KOPT-K1 (cell line): Measurements from ENCODE around the gene MED25.

ENCODE experiments used
- H3K27ac ChIP-seq: fragments of 200-600 bp; sonication (generic); 2 replicates; pipeline ENCODE4 v1.5.1; 2016; ENCODE audit warnings: antibody characterized with exemption, mild to moderate bottlenecking, low read depth, low read length; ENCODE audit not compliant: poor library complexity, severe bottlenecking
- H3K36me3 ChIP-seq: fragments of 200-600 bp; sonication (generic); 2 replicates; pipeline ENCODE4 v1.5.1; 2017; ENCODE audit warnings: antibody characterized with exemption, mild to moderate bottlenecking, low read length, moderate library complexity; ENCODE audit not compliant: insufficient read depth
- H3K9me3 ChIP-seq: fragments of 200-600 bp; sonication (generic); 2 replicates; pipeline ENCODE4 v1.5.1; 2017; ENCODE audit warnings: antibody characterized with exemption, low read length, mild to moderate bottlenecking; ENCODE audit not compliant: insufficient read depth, poor library complexity, severe bottlenecking

The MED25 gene

GRCh38 chr19:49805822-49806619 lies 12.1 kb upstream of the MED25 start:
- H3K27ac ChIP-seq = no peak overlapping the region
- no peaks in the 10 kb centered on the region for H3K9me3 ChIP-seq
- H3K36me3 ChIP-seq = peaks cover 74% of the 10 kb centered on the region

- no peaks in the 10 kb centered on the region for H3K9me3 ChIP-seq
- H3K36me3 ChIP-seq = peaks cover 70% of the 10 kb centered on the region
- no peak overlapping the region for H3K27ac ChIP-seq
Measured at GRCh38 chr19:49806620-49806959, 11.5 kb upstream of the MED25 start.

GRCh38 chr19:49807058-49807903 lies 10.8 kb upstream of the MED25 start:
- Histone ChIP-seq H3K36me3 (peaks cover 63% of the 10 kb centered on the region), H3K9me3 (no peaks in the 10 kb centered on the region), H3K27ac (peak overlapping the region; percentile 38)

DNA sequence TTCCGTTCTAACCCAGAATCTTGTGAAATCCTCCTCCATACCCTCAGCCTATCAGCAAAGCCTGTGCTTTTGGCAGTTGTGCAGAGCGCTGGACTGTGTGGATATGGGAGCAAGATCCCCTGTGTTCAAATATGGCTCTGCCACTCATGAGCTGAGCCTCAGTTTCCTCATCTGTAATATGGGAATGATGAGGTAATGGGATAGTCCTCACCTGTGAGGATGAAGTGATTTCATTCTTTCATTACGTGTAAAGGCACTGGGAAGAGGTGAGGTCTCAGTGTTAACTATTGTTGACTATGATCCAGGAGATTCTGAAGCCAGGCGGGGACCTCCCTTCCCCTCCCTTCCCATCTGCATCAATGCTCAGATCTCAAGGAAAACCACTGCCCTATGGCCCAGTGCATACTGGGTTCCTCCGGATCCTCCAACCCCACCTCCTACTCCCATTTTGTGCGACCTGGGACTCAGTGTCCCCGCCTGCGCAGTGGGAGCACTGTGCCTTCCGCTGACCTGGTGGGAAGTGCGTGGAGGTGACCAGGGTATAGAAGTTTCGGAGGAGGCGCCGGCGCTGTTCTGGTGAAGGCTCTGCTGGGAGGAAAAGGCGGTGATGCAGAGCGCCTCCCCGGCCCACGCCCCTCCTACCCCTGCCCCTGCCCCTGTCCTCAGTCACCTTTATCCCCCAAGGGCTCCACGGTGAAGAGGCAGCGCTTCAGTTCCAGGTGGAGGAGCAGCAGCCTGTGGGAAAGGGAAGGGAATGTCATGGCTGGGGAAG lies 10.0 kb upstream of the MED25 start:
- Histone ChIP-seq H3K36me3 (peaks cover 55% of the 10 kb centered on the region), H3K9me3 (no peaks in the 10 kb centered on the region), H3K27ac (peak overlapping the region; percentile 38)

DNA sequence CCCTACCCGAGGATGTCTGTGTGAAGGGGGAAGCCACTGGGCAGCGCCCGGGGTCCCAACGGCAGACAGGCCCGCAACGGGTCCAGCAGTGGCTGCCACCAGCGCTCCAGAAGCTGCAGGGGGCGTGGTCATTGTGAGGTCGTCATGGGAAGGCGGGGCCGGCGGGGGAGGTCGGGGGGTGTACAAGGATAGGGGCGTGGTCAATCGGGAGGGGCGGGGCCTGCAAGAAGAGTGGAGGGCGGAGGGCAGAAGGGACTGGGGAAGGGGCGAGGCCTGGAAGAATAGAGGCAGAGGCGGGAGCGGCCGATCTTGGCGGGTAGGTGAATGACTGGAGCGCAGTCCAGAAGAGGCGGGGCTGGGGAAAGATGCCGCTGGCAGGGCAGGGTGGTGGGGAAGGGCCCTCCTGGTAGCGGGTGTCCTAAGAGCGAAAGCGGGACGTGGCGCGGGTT lies 9.4 kb upstream of the MED25 start:
- no peak overlapping the region for H3K27ac ChIP-seq
- H3K9me3 ChIP-seq = no peaks in the 10 kb centered on the region
- peaks cover 48% of the 10 kb centered on the region for H3K36me3 ChIP-seq

DNA sequence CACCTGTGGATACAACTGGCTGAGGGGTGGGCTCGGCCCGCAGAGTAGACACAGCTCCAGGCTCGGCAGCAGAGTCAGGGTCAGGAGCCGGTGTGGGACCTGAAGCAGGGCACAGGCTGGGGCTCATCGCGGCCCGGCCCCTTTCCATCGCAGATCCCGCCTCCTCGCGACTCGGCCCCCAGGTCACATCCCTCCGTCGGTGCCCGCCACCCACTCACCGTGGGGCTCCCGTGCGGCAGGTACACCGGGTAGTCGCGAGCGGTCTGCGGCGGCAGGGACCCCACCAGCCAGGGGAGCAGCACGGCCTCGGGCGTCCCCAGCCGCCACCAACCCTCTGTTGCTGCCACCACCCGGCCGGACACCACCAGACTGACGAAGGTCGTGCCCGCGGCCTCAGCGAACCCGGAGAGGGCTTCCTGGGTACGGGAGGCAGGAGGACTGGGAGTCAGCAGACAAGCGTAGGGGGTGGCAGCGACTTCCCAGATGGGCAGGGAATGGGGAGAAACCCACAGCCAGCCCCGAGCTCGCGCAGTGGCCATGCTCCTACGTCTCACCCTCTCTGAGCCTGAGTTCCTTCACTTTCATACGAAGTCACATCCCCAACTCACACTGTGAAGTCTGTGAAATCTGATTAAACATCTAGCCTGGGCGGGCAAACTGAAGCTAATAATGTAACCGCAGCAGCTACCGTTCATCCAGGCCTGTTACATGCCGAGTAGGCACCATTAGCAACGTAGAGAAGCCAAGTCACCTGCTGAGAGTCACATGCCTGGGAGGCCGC lies 8.7 kb upstream of the MED25 start:
- H3K9me3 ChIP-seq = no peaks in the 10 kb centered on the region
- H3K27ac ChIP-seq = no peak overlapping the region
- H3K36me3 ChIP-seq = peaks cover 43% of the 10 kb centered on the region

GRCh38 chr19:49809941-49810389 lies 8.1 kb upstream of the MED25 start:
- Histone ChIP-seq H3K27ac (no peak overlapping the region), H3K9me3 (no peaks in the 10 kb centered on the region)

DNA sequence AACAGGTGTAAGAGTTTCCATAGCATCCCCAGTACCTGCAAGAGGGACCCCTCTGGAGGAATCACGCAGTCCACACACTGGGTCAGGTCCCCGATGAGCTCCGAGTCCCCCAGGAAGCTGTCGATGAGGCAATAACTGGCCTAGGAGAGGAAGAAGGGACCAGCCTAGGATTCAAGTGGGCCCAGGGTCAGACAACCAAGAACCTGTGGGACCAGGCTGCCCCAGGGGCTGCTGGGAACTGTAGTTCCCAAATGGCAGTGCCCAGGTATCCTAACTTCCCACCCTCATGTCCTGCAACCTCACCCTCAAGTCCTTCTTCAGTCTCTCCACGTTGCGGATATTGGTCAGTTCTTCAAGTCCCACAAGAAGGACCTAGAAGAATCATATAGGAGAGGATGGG lies 6.8 kb upstream of the MED25 start:
- Histone ChIP-seq H3K27ac (no peak overlapping the region), H3K36me3 (peaks cover 26% of the 10 kb centered on the region; the same call in 1 of the 2 replicates), H3K9me3 (no peaks in the 10 kb centered on the region)

More at GRCh38 chr19:49809941-49810389, 8.1 kb upstream of the MED25 start:
- H3K36me3 ChIP-seq = peaks cover 37% of the 10 kb centered on the region

- Histone ChIP-seq H3K36me3 (peaks cover 14% of the 10 kb centered on the region; the same call in 1 of the 2 replicates), H3K27ac (peak overlapping the region; percentile 75), H3K9me3 (no peaks in the 10 kb centered on the region)
Measured at GRCh38 chr19:49812452-49812996, 5.6 kb upstream of the MED25 start.

DNA sequence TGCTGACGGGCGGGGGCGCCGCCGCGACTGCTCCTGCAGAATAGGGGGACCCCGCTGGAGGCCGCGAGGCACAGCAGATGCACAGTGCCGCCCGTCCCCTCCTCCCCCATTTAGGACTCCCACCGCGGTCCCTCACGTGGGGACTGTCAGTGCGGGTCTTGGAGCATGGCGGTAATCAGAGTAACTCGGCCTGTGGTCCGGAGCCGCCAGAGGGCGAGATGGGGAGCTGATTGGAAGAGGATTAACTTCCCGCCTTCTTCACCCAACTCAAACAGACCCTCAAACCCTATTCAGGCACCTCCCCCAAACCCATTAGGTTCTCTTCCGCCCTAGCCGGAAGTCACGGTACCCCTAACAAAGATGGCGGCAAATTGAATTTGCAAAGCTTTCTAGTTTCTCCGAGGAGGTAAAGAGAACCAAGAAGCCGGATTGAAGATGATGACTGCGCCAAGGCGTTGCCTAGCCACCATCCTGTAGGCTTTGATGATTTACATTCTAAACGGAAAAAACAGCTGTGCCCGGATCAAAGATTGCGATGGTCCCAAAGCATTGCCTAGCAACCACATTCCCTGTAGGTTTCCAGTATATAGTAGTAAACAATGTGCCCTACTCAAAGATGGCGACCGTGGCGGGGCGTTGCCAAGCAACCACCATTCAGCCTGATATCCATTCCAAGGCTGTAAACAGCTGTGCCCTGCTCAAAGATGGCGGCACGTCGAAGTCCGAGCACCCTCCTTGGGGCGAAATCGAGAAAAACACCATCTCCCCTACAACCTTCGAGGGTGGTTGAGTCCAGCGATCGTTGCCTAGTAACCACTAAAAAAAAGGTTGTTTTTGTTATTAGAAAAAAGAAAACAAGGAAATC lies 4.9 kb upstream of the MED25 start, which contains the start of gene FUZ:
TSS of gene FUZ (minus strand) at position 296 of the 865 bp plus-strand sequence. CDS start at position 110, 186 bp downstream.
- no peaks in the 10 kb centered on the region for H3K9me3 ChIP-seq
- peak within 1 kb of the TSS; percentile 75 for H3K27ac ChIP-seq
- H3K36me3 ChIP-seq = peaks cover 7% of the 10 kb centered on the region; the same call in 1 of the 2 replicates

GRCh38 chr19:49814010-49814409 lies 4.1 kb upstream of the MED25 start:
- H3K36me3 ChIP-seq = no peaks in the 10 kb centered on the region
- no peaks in the 10 kb centered on the region for H3K9me3 ChIP-seq
- no peak overlapping the region for H3K27ac ChIP-seq

GRCh38 chr19:49816590-49816989 lies 1.5 kb upstream of the MED25 start:
- Histone ChIP-seq H3K36me3 (peaks cover 9% of the 10 kb centered on the region; the same call in 1 of the 2 replicates), H3K27ac (no peak overlapping the region), H3K9me3 (no peaks in the 10 kb centered on the region)
